Measurements from ENCODE around the gene CNTNAP2. TPM values are rescaled to one million over a fixed set of nuclear protein-coding genes. Genes with fewer than 3 reads are reported as not detected.

CNTNAP2 gene
- total and polyA plus RNA-seq, 9 of the 15 experiments (the other 6 are each of a cell fraction or from before 2014, with no cell fraction given), result 0.04 to 0.62 (median 0.09) TPM; not detected in 4

DNA sequence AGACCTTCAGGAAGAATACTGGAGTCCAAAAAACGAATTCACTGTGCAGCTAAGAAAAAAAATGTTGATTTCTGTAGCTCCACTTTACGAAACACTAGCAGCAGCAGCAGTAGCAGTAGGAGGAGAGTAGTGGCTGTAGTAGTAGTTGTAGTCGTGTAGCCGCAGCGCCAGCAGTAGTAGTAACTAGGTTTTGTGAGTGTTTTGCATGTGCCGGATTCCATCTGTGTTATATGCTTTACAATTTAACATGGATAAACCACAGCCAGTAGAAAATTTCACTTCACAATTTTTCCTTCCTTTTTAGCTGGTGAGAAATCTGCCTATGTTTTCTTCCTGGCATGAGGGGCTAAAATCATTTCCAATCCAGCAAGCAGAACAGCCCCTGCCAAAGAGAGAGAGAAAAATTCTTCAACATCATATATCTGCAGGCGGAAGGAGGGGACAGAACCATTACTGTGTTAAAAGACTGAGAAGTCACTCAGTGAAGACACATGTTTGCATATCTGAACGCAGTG is 2325.6 kb downstream of the CNTNAP2 start:
- H3K4me1 ChIP-seq (replicated peaks in 1 of 2; ENCODE audit: control insufficient read depth in 2 of 2, insufficient read depth in 2 of 2, low read length in 2 of 2), result peaks cover 0 to 8% of the 10 kb centered on the region in 2 experiments; a peak in 1 of 5 replicates
- no peak overlapping the region for H3K4me2 ChIP-seq (ENCODE audit: insufficient read depth, low read length)
- ChIA-PET CTCF (ENCODE audit: low intra/inter-chr PET ratio) (no interaction called here), POLR2A (no interaction called here)
- in situ Hi-C loops (cut with MboI), result no loop called here
- H3K9ac ChIP-seq (ENCODE audit: insufficient read depth in 1 of 2, low read depth in 2 of 2, low read length in 2 of 2), result no peak overlapping the region
- no peaks in the 10 kb centered on the region for H3K36me3 ChIP-seq (ENCODE audit: control insufficient read depth, insufficient read depth, low read length)
- no peak for ATAC-seq
- FAIRE-seq, result no peak
- no peak overlapping the region for H2AFZ ChIP-seq (ENCODE audit: low read depth, low read length)
- intact Hi-C loops (cut with micrococcal nuclease), result no loop called here
- no TSS peak for BruUV-seq (replicated peaks)
- DNase-seq (ENCODE audit: extremely low read depth in 1 of 4, low spot score in 3 of 4), result no peak
- WGBS (ENCODE audit: insufficient coverage, low coverage, missing lambda C conversion rate), result 3% methylated on average over 8 of the region's 8 CpGs
- no peaks in the 10 kb centered on the region for H3K79me2 ChIP-seq (ENCODE audit: control insufficient read depth, insufficient read depth, low read length)
- H4K20me1 ChIP-seq (replicated peaks; ENCODE audit: control insufficient read depth, insufficient read depth, low read length), result no peaks in the 10 kb centered on the region
- H3K9me1 ChIP-seq (ENCODE audit: control insufficient read depth, insufficient read depth, low read length), result no peaks in the 10 kb centered on the region
- no peak overlapping the region for H3K27ac ChIP-seq (ENCODE audit: extremely low read depth, low read depth, low read length)
- peaks cover 15 to 40% of the 10 kb centered on the region in 2 experiments; a peak in 4 of 5 replicates for H3K27me3 ChIP-seq (ENCODE audit: control insufficient read depth in 2 of 2, insufficient read depth in 2 of 2, low read length in 2 of 2)
- peaks cover 3% of the 10 kb centered on the region for H3K9me3 ChIP-seq (replicated peaks; ENCODE audit: control insufficient read depth, insufficient read depth, low read depth, low read length)
- H3K4me3 ChIP-seq, result no peak overlapping the region
- TF ChIP-seq ZNF133 (CRISPR knock-in tag; IDR thresholded peaks at IDR 0.05) (no peak), ZNF134 (CRISPR knock-in tag; conservative IDR thresholded peaks at IDR 0.05) (no peak), CEBPB (tag; IDR thresholded peaks at IDR 0.05) (no peak), CHD1 (IDR thresholded peaks at IDR 0.05; ENCODE audit: low read length) (no peak), FUS (optimal IDR thresholded peaks at IDR 0.05; ENCODE audit: low read depth, low read length) (no peak)
- TF ChIP-seq, protein P1, sequence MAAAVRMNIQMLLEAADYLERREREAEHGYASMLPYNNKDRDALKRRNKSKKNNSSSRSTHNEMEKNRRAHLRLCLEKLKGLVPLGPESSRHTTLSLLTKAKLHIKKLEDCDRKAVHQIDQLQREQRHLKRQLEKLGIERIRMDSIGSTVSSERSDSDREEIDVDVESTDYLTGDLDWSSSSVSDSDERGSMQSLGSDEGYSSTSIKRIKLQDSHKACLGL (CRISPR knock-in tag; IDR thresholded peaks at IDR 0.05; ENCODE audit: borderline replicate concordance, poor library complexity, severe bottlenecking), result no peak
- TF ChIP-seq, protein P2, sequence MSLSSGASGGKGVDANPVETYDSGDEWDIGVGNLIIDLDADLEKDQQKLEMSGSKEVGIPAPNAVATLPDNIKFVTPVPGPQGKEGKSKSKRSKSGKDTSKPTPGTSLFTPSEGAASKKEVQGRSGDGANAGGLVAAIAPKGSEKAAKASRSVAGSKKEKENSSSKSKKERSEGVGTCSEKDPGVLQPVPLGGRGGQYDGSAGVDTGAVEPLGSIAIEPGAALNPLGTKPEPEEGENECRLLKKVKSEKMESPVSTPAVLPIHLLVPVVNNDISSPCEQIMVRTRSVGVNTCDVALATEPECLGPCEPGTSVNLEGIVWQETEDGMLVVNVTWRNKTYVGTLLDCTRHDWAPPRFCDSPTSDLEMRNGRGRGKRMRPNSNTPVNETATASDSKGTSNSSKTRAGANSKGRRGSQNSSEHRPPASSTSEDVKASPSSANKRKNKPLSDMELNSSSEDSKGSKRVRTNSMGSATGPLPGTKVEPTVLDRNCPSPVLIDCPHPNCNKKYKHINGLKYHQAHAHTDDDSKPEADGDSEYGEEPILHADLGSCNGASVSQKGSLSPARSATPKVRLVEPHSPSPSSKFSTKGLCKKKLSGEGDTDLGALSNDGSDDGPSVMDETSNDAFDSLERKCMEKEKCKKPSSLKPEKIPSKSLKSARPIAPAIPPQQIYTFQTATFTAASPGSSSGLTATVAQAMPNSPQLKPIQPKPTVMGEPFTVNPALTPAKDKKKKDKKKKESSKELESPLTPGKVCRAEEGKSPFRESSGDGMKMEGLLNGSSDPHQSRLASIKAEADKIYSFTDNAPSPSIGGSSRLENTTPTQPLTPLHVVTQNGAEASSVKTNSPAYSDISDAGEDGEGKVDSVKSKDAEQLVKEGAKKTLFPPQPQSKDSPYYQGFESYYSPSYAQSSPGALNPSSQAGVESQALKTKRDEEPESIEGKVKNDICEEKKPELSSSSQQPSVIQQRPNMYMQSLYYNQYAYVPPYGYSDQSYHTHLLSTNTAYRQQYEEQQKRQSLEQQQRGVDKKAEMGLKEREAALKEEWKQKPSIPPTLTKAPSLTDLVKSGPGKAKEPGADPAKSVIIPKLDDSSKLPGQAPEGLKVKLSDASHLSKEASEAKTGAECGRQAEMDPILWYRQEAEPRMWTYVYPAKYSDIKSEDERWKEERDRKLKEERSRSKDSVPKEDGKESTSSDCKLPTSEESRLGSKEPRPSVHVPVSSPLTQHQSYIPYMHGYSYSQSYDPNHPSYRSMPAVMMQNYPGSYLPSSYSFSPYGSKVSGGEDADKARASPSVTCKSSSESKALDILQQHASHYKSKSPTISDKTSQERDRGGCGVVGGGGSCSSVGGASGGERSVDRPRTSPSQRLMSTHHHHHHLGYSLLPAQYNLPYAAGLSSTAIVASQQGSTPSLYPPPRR (CRISPR knock-in tag; IDR thresholded peaks at IDR 0.05; ENCODE audit: borderline replicate concordance), result no peak
- TF ChIP-seq, protein P3, sequence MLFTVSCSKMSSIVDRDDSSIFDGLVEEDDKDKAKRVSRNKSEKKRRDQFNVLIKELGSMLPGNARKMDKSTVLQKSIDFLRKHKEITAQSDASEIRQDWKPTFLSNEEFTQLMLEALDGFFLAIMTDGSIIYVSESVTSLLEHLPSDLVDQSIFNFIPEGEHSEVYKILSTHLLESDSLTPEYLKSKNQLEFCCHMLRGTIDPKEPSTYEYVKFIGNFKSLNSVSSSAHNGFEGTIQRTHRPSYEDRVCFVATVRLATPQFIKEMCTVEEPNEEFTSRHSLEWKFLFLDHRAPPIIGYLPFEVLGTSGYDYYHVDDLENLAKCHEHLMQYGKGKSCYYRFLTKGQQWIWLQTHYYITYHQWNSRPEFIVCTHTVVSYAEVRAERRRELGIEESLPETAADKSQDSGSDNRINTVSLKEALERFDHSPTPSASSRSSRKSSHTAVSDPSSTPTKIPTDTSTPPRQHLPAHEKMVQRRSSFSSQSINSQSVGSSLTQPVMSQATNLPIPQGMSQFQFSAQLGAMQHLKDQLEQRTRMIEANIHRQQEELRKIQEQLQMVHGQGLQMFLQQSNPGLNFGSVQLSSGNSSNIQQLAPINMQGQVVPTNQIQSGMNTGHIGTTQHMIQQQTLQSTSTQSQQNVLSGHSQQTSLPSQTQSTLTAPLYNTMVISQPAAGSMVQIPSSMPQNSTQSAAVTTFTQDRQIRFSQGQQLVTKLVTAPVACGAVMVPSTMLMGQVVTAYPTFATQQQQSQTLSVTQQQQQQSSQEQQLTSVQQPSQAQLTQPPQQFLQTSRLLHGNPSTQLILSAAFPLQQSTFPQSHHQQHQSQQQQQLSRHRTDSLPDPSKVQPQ (CRISPR knock-in tag; IDR thresholded peaks at IDR 0.05; ENCODE audit: borderline replicate concordance), result no peak
- TF ChIP-seq, protein P4, sequence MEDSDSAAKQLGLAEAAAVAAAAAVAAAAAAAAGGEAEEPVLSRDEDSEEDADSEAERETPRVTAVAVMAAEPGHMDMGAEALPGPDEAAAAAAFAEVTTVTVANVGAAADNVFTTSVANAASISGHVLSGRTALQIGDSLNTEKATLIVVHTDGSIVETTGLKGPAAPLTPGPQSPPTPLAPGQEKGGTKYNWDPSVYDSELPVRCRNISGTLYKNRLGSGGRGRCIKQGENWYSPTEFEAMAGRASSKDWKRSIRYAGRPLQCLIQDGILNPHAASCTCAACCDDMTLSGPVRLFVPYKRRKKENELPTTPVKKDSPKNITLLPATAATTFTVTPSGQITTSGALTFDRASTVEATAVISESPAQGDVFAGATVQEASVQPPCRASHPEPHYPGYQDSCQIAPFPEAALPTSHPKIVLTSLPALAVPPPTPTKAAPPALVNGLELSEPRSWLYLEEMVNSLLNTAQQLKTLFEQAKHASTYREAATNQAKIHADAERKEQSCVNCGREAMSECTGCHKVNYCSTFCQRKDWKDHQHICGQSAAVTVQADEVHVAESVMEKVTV (CRISPR knock-in tag; IDR thresholded peaks at IDR 0.05), result no peak
